Spleen (tissue), 3 donors: Measurements from ENCODE around the gene LRRC8D.

Experiments used
- POLR2A ChIP-seq, 3 donors: fragments of 450-650 bp; IDR thresholded peaks; one replicate each; pipeline ENCODE4 v1.5.1; 2017; ENCODE audit warnings: antibody characterized with exemption in 3 of 3, mild to moderate bottlenecking in 1 of 3
- POLR2AphosphoS5 ChIP-seq, 3 donors: sonication (generic); formaldehyde crosslinking; IDR thresholded peaks; one replicate each; pipeline ENCODE4 v1.5.1; 2017; ENCODE audit warnings: antibody characterized with exemption in 3 of 3

GRCh38 chr1:89897347-89898133 is 76.7 kb downstream of the LRRC8D start:
- TF ChIP-seq POLR2A (IDR thresholded peaks at IDR 0.05), result no peak
- no peak for TF ChIP-seq POLR2AphosphoS5 (IDR thresholded peaks at IDR 0.05)
